ENCODE data around the gene CELA2A.
"Not testable (repeated sequence)": the region's sequence is repeated elsewhere in the genome, so short reads cannot be mapped to it uniquely, and the experiment has no call there.

Gene CELA2A

DNA sequence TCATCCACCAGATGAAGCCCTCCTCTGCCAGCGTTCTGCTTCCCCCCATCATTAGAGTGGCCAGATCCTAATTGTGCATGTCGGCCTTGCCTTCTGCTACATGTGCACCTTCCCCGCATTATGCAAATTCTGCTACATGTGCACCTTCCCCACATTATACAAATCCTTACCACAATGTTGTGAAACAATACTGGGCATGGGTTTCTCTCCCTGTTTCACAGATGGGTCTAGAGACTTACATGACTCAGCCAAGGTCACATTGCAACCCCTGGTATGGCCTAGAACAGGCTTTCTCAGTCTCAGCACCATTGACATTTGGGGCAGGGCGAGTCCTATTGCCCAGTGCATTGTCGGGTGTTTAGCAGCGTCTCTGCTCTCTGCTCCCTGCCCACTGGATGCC, 1.0 kb upstream of the CELA2A start:
- peak; percentile 91 to 96 for DNase-seq (ENCODE audit: low read depth in 1 of 2, low spot score in 1 of 2)
- H3K4me3 ChIP-seq (replicated peaks; ENCODE audit: insufficient read depth, low read length) = no peak overlapping the region
- TF ChIP-seq POLR2AphosphoS5 (IDR thresholded peaks at IDR 0.05; ENCODE audit: low read depth) (peak; percentile 37; the same call in 1 of the 2 replicates), SPI1 (IDR thresholded peaks at IDR 0.05; ENCODE audit: borderline replicate concordance, low read depth) (no peak)
- no peaks in the 10 kb centered on the region for H3K27me3 ChIP-seq (ENCODE audit: insufficient read depth, poor library complexity, severe bottlenecking)
- H3K27ac ChIP-seq (replicated peaks) = no peak overlapping the region

DNA sequence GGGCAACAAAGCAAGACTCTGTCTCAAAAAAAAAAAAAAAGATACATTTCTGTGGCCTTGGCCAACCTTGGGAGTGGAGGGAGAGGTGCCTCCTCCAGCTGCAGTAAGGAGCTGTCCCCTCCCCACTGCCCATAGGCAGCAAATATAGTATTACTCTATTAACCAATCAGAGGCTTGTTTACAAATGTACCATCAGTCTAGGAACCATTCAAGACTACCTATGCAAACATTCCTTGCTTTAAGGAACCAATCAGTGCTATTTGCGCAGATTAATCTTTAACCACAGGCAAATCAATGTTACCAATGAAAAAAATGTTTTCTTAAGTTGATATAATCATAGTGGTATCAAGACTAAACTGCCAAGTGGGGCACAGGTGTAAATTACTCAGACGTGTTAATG, 1.1 kb downstream of the CELA2A start:
- no peaks in the 10 kb centered on the region for H3K27me3 ChIP-seq (ENCODE audit: insufficient read depth, poor library complexity, severe bottlenecking)
- no peak overlapping the region for H3K4me3 ChIP-seq (replicated peaks; ENCODE audit: insufficient read depth, low read length)
- H3K27ac ChIP-seq (replicated peaks) = no peak overlapping the region
- TF ChIP-seq REST (IDR thresholded peaks at IDR 0.05; ENCODE audit: insufficient replicate concordance, low read depth) (no peak), POLR2AphosphoS5 (IDR thresholded peaks at IDR 0.05; ENCODE audit: low read depth) (no peak), GABPA (IDR thresholded peaks at IDR 0.05; ENCODE audit: low read depth) (no peak), SPI1 (IDR thresholded peaks at IDR 0.05; ENCODE audit: borderline replicate concordance, low read depth) (no peak)
- TF ChIP-seq, protein P1, sequence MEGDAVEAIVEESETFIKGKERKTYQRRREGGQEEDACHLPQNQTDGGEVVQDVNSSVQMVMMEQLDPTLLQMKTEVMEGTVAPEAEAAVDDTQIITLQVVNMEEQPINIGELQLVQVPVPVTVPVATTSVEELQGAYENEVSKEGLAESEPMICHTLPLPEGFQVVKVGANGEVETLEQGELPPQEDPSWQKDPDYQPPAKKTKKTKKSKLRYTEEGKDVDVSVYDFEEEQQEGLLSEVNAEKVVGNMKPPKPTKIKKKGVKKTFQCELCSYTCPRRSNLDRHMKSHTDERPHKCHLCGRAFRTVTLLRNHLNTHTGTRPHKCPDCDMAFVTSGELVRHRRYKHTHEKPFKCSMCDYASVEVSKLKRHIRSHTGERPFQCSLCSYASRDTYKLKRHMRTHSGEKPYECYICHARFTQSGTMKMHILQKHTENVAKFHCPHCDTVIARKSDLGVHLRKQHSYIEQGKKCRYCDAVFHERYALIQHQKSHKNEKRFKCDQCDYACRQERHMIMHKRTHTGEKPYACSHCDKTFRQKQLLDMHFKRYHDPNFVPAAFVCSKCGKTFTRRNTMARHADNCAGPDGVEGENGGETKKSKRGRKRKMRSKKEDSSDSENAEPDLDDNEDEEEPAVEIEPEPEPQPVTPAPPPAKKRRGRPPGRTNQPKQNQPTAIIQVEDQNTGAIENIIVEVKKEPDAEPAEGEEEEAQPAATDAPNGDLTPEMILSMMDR (IDR thresholded peaks at IDR 0.05; ENCODE audit: insufficient read depth, low read length) = no peak
- DNase-seq (ENCODE audit: low read depth in 1 of 2, low spot score in 1 of 2) = no peak

DNA sequence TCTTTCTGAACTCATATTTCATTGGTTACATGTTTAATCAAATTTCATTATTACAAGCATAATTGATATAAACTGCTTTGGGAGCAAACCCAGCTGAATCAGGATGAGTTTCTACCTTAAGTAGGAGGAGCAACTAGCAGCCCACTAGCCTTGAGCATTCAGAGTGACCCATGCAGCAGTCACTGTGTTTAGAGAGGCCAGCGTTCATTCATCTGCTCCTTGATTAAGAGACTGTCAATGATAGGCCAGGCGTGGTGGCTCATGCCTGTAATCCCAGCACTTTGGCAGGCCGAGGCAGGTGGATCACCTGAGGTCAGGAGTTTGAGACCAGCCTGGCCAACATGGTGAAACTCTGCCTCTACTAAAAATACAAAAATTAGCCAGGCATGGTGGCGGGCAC, 1.9 kb downstream of the CELA2A start:
- not testable (repeated sequence) for DNase-seq (ENCODE audit: low read depth in 1 of 2, low spot score in 1 of 2); H3K4me3 ChIP-seq (replicated peaks; ENCODE audit: insufficient read depth, low read length); H3K27ac ChIP-seq (replicated peaks); H3K27me3 ChIP-seq (ENCODE audit: insufficient read depth, poor library complexity, severe bottlenecking)

DNA sequence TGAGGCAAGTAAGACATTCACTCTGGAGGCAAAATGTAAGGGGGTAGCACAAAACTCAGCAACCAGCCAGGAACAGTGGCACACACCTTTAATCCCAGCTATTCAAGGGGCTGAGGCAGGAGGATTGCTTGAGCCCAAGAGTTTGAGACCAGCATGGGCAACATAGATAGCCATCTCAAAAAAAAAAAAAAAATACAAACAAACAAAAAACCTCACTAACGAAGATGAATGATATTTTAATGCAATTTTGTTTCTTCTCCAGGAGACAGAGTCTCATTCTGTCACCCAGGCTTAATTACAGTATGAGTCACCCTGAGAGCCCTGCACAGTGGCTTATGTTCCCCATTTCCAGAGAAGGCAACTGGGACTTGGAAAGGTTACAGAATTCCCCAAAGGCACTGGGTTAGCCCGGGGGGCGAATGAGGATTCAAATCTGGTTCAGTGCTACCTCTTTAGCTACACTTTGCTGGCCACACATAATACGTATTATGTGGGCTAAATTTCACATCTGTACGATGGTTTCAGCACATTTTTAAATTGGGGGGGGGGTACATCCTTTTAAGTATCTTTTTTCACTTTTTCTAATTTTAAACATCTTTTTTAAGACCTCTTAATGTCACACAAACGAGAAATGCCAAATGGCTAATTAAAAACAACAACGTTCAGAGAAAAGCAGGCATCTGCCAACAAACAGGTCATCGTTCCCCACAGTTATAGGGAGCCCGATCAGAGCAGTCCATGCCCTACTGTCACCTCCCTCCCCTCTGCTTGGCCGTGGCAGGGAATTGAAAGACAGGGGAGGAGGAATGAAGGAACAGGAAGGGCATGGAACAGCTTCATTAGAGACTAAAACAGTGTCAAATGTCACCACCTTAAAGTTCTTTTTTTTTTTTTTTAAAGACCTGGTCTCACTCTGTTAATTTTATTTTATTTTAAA, 3.5 kb downstream of the CELA2A start:
- Histone ChIP-seq H3K27ac (replicated peaks) (no peak overlapping the region), H3K4me3 (replicated peaks; ENCODE audit: insufficient read depth, low read length) (no peak overlapping the region), H3K27me3 (ENCODE audit: insufficient read depth, poor library complexity, severe bottlenecking) (no peaks in the 10 kb centered on the region)
- DNase-seq (ENCODE audit: low read depth in 1 of 2, low spot score in 1 of 2) = no peak
- TF ChIP-seq GABPA (IDR thresholded peaks at IDR 0.05; ENCODE audit: low read depth) = no peak
- TF ChIP-seq POLR2AphosphoS5 (IDR thresholded peaks at IDR 0.05; ENCODE audit: low read depth) = no peak
- no peak for TF ChIP-seq SPI1 (IDR thresholded peaks at IDR 0.05; ENCODE audit: borderline replicate concordance, low read depth)
- TF ChIP-seq REST (IDR thresholded peaks at IDR 0.05; ENCODE audit: insufficient replicate concordance, low read depth) = no peak
- TF ChIP-seq, protein P1 (IDR thresholded peaks at IDR 0.05; ENCODE audit: insufficient read depth, low read length) = no peak
